Natural killer cell (primary cell): ENCODE measurements around the gene MRPS18B. TPM values are rescaled to one million over a fixed set of nuclear protein-coding genes. Genes with fewer than 3 reads are reported as not detected.

ENCODE experiments used
- ATAC-seq, 3 donors: fragments of 150-1000 bp in 2 of 3; fragments of 200-7000 bp in 1 of 3; cut with Tn5 transposase; 1 replicate in 1 of 3; 2 replicates in 2 of 3; pipeline ENCODE4 v1.10.0; 2021; ENCODE audit warnings: mild to moderate bottlenecking in 2 of 3, moderate library complexity in 2 of 3
- DNase-seq, 2 donors: peaks; one replicate each; pipeline versions ENCODE4 v3.0.0 to v3.0.0-alpha.2; 2013 to 2021; ENCODE audit warnings: mixed read lengths in 1 of 2
- H3K27ac ChIP-seq: one replicate; pipeline ENCODE4 v1.5.1; 2013; ENCODE audit warnings: mild to moderate bottlenecking, low read length
- H3K27me3 ChIP-seq: one replicate; pipeline ENCODE4 v1.6.1; 2013; ENCODE audit warnings: low read length; ENCODE audit not compliant: control insufficient read depth, insufficient read depth
- H3K36me3 ChIP-seq: one replicate; pipeline ENCODE4 v1.6.1; 2013; ENCODE audit warnings: low read length; ENCODE audit not compliant: control insufficient read depth, insufficient read depth
- H3K4me1 ChIP-seq: one replicate; pipeline ENCODE4 v1.6.1; 2013; ENCODE audit warnings: low read length; ENCODE audit not compliant: control insufficient read depth, insufficient read depth
- H3K4me3 ChIP-seq: one replicate; pipeline ENCODE4 v1.5.1; 2013; ENCODE audit warnings: low read length
- H3K9me3 ChIP-seq: one replicate; pipeline ENCODE4 v1.6.1; 2013; ENCODE audit warnings: low read length; ENCODE audit not compliant: control insufficient read depth, insufficient read depth
- H3K27ac Mint-ChIP-seq, 2 donors: one replicate each; pipeline ENCODE4 v1.8.0; 2022; ENCODE audit warnings: mild to moderate bottlenecking in 2 of 2, mixed read lengths in 2 of 2, moderate library complexity in 1 of 2
- H3K27me3 Mint-ChIP-seq, 2 donors: one replicate each; pipeline ENCODE4 v1.8.0; 2022; ENCODE audit warnings: low read depth in 2 of 2, mixed read lengths in 2 of 2
- H3K36me3 Mint-ChIP-seq: one replicate; pipeline ENCODE4 v1.8.0; 2022; ENCODE audit warnings: mixed read lengths
- H3K4me1 Mint-ChIP-seq, 2 donors: one replicate each; pipeline ENCODE4 v1.8.0; 2022; ENCODE audit warnings: mixed read lengths in 2 of 2
- H3K4me3 Mint-ChIP-seq: one replicate; pipeline ENCODE4 v1.8.0; 2022; ENCODE audit warnings: mild to moderate bottlenecking, moderate library complexity, mixed read lengths
- H3K9me3 Mint-ChIP-seq, 2 donors: one replicate each; pipeline ENCODE4 v1.8.0; 2022; ENCODE audit warnings: mixed read lengths in 2 of 2
- CTCF ChIP-seq: fragments of 200-600 bp; IDR thresholded peaks from one replicate; pipeline ENCODE4 v1.8.0; 2022; ENCODE audit warnings: antibody characterized with exemption
- WGBS: methylation state at CpG from one replicate; pipeline ENCODE4 v1.1.7; 2013; ENCODE audit warnings: missing lambda C conversion rate; ENCODE audit not compliant: insufficient coverage; 5-methylcytosine and 5-hydroxymethylcytosine counted together
- intact Hi-C: fragments of 100-400 bp; cut with micrococcal nuclease; formaldehyde crosslinking; loops from one replicate; pipeline ENCODE4 v1.14.2; 2022
- total RNA-seq, 4 donors: library from RNA; stranded (reverse); fragments of 120-200 nt in 1 of 4; gene quantifications; one replicate each; pipeline versions ENCODE4 v1.2.3 to v1.2.4, GENCODE V29; 2013 to 2022

MRPS18B gene
- total RNA-seq, 3 donors from 2014 or later (not counting 1 experiment from before 2014, with no cell fraction given) = 14.2 to 19.9 (median 16.6) TPM

DNA sequence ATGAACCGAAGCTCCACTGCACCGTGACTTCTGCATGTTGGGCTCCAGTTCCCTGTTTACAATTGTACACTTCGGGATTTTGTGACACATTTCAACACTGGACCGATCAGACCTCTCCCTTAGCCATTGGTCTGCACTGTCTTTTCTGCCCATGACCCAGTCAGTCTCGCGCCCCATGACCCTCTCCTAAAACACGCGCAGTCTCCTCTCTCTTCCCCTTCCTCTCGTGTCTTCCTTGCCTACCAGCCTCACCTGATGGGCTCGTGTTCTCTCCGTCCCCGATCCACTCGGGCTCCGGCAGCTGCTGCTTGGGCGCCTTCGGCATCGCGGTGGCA, 46.9 kb upstream of the MRPS18B start:
- peaks cover 51 to 52% of the 10 kb centered on the region in 2 donors for H3K4me1 Mint-ChIP-seq
- no peak for DNase-seq
- no peaks in the 10 kb centered on the region for H3K9me3 ChIP-seq
- ATAC-seq = peak; percentile 2 to 9 (median 7)
- 1% methylated on average over 18 of the region's 18 CpGs for WGBS
- H3K4me3 ChIP-seq = peak overlapping the region; percentile 72
- H3K27me3 Mint-ChIP-seq = no peaks in the 10 kb centered on the region
- H3K4me1 ChIP-seq = peaks cover 19% of the 10 kb centered on the region
- H3K27ac ChIP-seq = peak overlapping the region; percentile 87
- TF ChIP-seq CTCF = no peak
- intact Hi-C loops = loop anchor here (1.0 kb wide), 2 partner anchors 14 to 47 kb away; partner anchors contain the start of genes GNL1, MRPS18B and PPP1R10
- no peaks in the 10 kb centered on the region for H3K36me3 Mint-ChIP-seq
- no peaks in the 10 kb centered on the region for H3K9me3 Mint-ChIP-seq
- peak overlapping the region; percentile 98 to 99 for H3K27ac Mint-ChIP-seq
- H3K4me3 Mint-ChIP-seq = peak overlapping the region; percentile 95
- H3K36me3 ChIP-seq = peaks cover 2% of the 10 kb centered on the region
- H3K27me3 ChIP-seq = no peaks in the 10 kb centered on the region

DNA sequence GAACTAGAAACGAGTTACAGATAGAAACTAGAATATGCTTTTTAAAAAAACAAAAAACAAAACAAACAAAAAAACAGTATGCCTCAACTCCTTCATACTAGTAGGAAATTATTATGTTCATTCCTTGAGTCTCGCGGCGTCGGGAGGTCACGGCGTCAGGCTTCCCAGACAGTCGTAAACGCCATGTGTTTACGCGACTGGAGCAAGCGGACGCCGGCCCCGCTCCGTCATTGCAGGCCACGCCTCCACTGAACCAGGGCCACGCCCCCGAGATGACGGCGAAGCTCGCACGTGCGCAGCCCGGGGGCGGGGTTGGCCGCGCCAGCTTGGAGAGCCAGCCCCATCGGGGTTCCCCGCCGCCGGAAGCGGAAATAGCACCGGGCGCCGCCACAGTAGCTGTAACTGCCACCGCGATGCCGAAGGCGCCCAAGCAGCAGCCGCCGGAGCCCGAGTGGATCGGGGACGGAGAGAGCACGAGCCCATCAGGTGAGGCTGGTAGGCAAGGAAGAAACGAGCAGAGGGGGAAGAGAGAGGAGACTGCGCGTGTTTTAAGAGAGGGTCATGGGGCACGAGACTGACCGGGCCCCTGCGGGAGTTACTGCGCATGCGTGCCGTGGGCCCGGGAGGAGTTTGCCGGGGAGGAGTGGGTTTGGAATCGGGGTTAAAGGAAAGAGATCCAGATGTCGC, 46.4 kb upstream of the MRPS18B start, which contains the start of gene ABCF1:
TSS of gene ABCF1 (plus strand) at position 368 of the 687 bp plus-strand sequence. CDS start at position 414, 46 bp downstream.
- H3K4me1 ChIP-seq = peaks cover 19% of the 10 kb centered on the region
- H3K9me3 Mint-ChIP-seq = no peaks in the 10 kb centered on the region

GRCh38 chr6:30571762-30572082, 45.9 kb upstream of the MRPS18B start:
- Mint-ChIP-seq H3K4me1 (peaks cover 54 to 55% of the 10 kb centered on the region in 2 donors), H3K4me3 (peak overlapping the region; percentile 95), H3K27ac (peak overlapping the region; percentile 98 to 99), H3K9me3 (no peaks in the 10 kb centered on the region), H3K27me3 (no peaks in the 10 kb centered on the region), H3K36me3 (peaks cover under 1% of the 10 kb centered on the region)
- intact Hi-C loops = loop anchor here (1.0 kb wide), 2 partner anchors 15 to 46 kb away; partner anchors contain the start of genes GNL1, MRPS18B and PPP1R10
- no peaks in the 10 kb centered on the region for H3K27me3 ChIP-seq
- ATAC-seq (no peak), DNase-seq (no peak)
- no peaks in the 10 kb centered on the region for H3K9me3 ChIP-seq
- H3K4me1 ChIP-seq = peaks cover 19% of the 10 kb centered on the region
- 0% methylated on average over 8 of the region's 8 CpGs for WGBS
- H3K36me3 ChIP-seq = peaks cover 5% of the 10 kb centered on the region
- no peak for TF ChIP-seq CTCF
- H3K4me3 ChIP-seq = peak overlapping the region; percentile 72
- peak overlapping the region; percentile 87 for H3K27ac ChIP-seq

More for the DNA sequence above, 46.4 kb upstream of the MRPS18B start, which contains the start of gene ABCF1:
- H3K27me3 ChIP-seq = no peaks in the 10 kb centered on the region
- peak within 1 kb of the TSS; percentile 87 for H3K27ac ChIP-seq
- Mint-ChIP-seq H3K4me1 (peaks cover 51 to 52% of the 10 kb centered on the region in 2 donors), H3K4me3 (peak within 1 kb of the TSS; percentile 95), H3K27ac (peak within 1 kb of the TSS; percentile 98 to 99), H3K27me3 (no peaks in the 10 kb centered on the region), H3K36me3 (no peaks in the 10 kb centered on the region)
- ATAC-seq = peak; percentile 93 to 100 (median 94)
- H3K4me3 ChIP-seq = peak within 1 kb of the TSS; percentile 72
- H3K36me3 ChIP-seq = peaks cover 2% of the 10 kb centered on the region
- WGBS = under 1% methylated on average over 58 of the region's 59 CpGs
- DNase-seq = peak; percentile 100
- no peaks in the 10 kb centered on the region for H3K9me3 ChIP-seq
- intact Hi-C loops = loop anchor here (1.0 kb wide), 2 partner anchors 15 to 46 kb away; partner anchors contain the start of genes GNL1, MRPS18B and PPP1R10
- TF ChIP-seq CTCF = no peak
